SK-N-MC (cell line): ENCODE measurements around the gene JOSD2.

Experiments
- DNase-seq: peaks from one replicate; pipeline ENCODE4 v3.0.0-alpha.2; 2011; ENCODE audit warnings: low read depth, low spot score
- H3K27ac ChIP-seq: fragments of 200-600 bp; sonication (generic); 2 replicates; pipeline ENCODE4 v1.5.1; 2016; ENCODE audit warnings: mixed run types
- H3K36me3 ChIP-seq: fragments of 200-600 bp; sonication (generic); 2 replicates; pipeline ENCODE4 v1.6.1; 2017; ENCODE audit warnings: antibody characterized with exemption, low read length, mixed read lengths; ENCODE audit not compliant: insufficient read depth
- H3K4me3 ChIP-seq: fragments of 200-600 bp; sonication (generic); 2 replicates; pipeline ENCODE4 v1.5.1; 2016
- H3K9ac ChIP-seq: fragments of 200-600 bp; sonication (generic); 2 replicates; pipeline ENCODE4 v1.8.0; 2017; ENCODE audit warnings: mixed run types, mixed read lengths; ENCODE audit not compliant: insufficient read length
- H3K9me3 ChIP-seq: fragments of 200-600 bp; sonication (generic); 2 replicates; pipeline ENCODE4 v1.6.1; 2017; ENCODE audit warnings: low read depth, mild to moderate bottlenecking, antibody characterized with exemption, low read length, moderate library complexity, mixed read lengths
- EZH2 ChIP-seq: fragments of 200-600 bp; sonication (generic); IDR thresholded peaks from one replicate; pipeline ENCODE4 v1.6.1; 2017; ENCODE audit warnings: antibody characterized with exemption
- FOXP2 ChIP-seq: optimal IDR thresholded peaks from 2 replicates; pipeline ENCODE3; 2011; ENCODE audit warnings: mild to moderate bottlenecking, moderate library complexity; ENCODE audit not compliant: insufficient read depth; ENCODE audit errors: extremely low read length, control extremely low read depth
- POLR2AphosphoS5 ChIP-seq: IDR thresholded peaks from 2 replicates; pipeline ENCODE4 v1.6.1; 2012; ENCODE audit warnings: mild to moderate bottlenecking, low read depth, low read length, borderline replicate concordance

The JOSD2 gene

DNA sequence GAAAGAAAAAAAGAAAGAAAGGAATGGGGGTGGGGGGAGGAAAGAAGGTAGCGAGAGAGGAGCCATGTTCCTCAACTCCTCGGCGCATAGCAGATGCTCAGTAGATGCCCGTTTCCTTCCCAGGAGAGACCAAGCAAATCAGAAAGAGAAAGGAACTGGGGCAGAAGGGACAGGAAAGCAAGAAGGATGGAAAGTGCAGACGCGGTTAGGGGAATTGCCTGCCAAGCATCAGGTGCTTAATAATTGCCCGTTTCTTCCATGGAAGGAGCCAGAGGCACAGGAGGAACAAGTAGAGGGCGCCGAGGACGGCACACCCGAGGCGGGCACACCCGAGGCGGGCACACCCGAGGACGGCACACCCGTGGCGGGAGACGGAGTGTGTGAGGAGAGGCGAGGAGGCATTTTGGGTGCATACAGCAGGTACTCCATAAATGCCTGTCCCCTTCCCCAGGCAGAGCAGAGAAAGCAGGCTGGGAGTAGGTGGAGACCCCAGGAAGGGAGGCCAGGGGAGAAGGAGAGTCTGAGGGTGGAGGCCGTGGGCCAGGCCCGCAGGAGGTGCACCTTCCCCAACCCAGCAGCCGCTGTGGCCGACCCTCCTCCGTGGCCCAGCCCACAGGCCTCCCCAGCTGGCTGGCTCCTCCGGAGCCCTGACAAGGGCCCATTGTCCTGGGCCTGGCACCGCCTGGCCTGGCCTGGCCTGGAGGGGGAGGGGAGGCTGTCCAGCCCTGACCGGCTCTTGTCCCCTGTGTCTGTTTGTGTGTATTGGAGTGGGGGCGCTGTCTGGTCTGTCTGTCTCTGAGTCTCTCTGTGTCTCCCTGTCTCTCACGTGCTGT lies 14.6 kb downstream of the JOSD2 start:
- no peak for DNase-seq
- Histone ChIP-seq H3K36me3 (no peaks in the 10 kb centered on the region), H3K27ac (no peak overlapping the region), H3K9ac (no peak overlapping the region), H3K4me3 (no peak overlapping the region), H3K9me3 (no peaks in the 10 kb centered on the region)
- TF ChIP-seq FOXP2 (no peak), POLR2AphosphoS5 (no peak), EZH2 (no peak)

DNA sequence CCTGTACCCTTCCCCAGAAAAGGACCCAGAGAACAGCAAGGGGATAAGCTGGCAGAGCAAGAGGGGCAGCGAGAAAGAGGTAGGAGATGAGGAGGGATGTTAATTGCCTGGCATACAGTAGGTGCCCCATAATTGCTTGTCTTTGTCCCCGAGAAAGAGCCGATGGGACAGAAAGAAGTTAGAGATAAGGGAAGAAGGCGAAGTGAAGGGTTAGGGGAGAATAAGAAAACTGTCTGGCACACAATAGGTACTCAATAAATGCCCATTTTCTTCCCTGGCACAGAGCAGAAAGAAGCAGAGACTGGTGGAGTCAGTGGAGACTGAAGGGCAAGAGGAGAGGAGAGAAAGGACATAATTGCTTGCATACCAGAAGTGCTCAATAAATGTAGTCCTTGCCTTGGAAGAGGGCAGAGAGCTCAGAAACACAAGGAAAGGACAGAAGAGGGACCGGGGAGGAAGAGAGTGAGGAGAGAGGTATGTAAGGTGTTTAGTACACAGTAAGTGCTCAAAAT lies 15.9 kb downstream of the JOSD2 start:
- Histone ChIP-seq H3K36me3 (no peaks in the 10 kb centered on the region), H3K27ac (no peak overlapping the region), H3K4me3 (no peak overlapping the region), H3K9ac (no peak overlapping the region), H3K9me3 (no peaks in the 10 kb centered on the region)
- DNase-seq, result no peak
- TF ChIP-seq POLR2AphosphoS5 (no peak), EZH2 (no peak), FOXP2 (no peak)

GRCh38 chr19:50494186-50495019 lies 16.6 kb downstream of the JOSD2 start:
- Histone ChIP-seq H3K4me3 (no peak overlapping the region), H3K36me3 (no peaks in the 10 kb centered on the region), H3K9ac (no peak overlapping the region), H3K9me3 (no peaks in the 10 kb centered on the region), H3K27ac (no peak overlapping the region)
- no peak for DNase-seq
- no peak for TF ChIP-seq FOXP2
- no peak for TF ChIP-seq POLR2AphosphoS5
- no peak for TF ChIP-seq EZH2

DNA sequence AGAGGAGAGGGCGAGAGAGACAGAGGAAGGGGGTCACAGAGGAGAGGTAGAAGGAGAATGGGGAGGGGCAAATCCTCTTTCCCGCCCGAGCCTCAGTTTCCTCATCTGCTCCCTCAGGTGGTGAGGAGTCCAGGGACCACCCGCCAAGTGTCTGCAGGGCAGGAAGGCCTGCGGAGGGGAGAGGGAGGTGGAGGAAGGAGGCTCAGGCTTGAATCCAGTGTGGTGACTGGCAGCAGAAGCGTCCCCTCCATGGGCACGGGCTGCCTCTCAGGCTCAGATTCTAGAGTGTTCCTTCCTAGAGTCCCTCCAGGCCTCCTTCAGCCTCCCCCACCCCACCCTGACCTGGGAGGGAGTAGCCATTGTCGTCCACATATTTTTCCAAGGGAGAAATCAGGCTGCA lies 17.8 kb downstream of the JOSD2 start:
- H3K9me3 ChIP-seq, result no peaks in the 10 kb centered on the region
- TF ChIP-seq FOXP2 (no peak), POLR2AphosphoS5 (no peak), EZH2 (no peak)
- no peaks in the 10 kb centered on the region for H3K36me3 ChIP-seq
- H3K27ac ChIP-seq, result no peak overlapping the region
- DNase-seq, result no peak
- H3K9ac ChIP-seq, result no peak overlapping the region
- no peak overlapping the region for H3K4me3 ChIP-seq

DNA sequence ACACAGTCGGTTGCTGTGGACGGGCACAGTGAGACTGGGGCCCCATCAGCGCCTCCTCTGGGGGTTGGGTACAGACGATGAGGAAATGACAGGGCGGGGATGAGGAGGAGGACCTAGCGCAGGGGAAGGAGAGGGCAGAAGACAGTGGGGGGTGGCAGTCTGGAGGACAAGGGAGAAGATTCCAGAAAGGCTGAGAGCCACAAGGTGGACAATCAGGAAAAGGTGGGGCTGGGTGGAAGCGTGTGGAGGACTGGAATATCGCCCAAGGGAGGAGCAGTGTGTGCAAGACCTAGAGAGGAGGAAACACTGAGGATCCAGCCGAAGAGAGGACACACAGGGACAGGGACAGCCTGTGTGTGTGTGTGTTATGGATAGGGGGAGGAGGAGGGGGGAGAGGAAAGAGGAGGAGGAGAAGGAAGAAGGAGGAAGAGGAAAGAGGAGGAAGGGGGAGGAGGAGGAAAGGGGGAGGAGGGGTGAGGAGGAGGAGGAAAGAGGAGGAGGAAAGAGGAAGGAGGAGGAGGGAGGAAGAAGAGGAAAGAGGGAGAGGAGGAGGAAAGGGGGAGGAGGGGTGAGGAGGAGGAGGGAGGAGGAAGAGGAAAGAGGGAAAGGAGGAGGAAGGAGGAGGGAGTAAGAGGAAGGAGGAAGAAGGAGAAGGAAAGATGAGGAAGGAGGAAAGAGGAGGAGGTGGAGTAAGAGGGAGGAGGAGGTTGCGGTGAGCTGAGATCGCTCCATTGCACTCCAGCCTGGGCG lies 18.5 kb downstream of the JOSD2 start:
- no peaks in the 10 kb centered on the region for H3K36me3 ChIP-seq
- no peak for DNase-seq
- H3K4me3 ChIP-seq, result no peak overlapping the region
- no peak overlapping the region for H3K9ac ChIP-seq
- no peaks in the 10 kb centered on the region for H3K9me3 ChIP-seq
- no peak for TF ChIP-seq EZH2
- TF ChIP-seq POLR2AphosphoS5, result no peak
- no peak for TF ChIP-seq FOXP2
- H3K27ac ChIP-seq, result no peak overlapping the region

GRCh38 chr19:50490991-50491472 lies 20.0 kb downstream of the JOSD2 start:
- Histone ChIP-seq H3K9me3 (no peaks in the 10 kb centered on the region), H3K9ac (no peak overlapping the region), H3K4me3 (no peak overlapping the region), H3K27ac (no peak overlapping the region), H3K36me3 (no peaks in the 10 kb centered on the region)
- DNase-seq, result no peak
- TF ChIP-seq EZH2 (no peak), POLR2AphosphoS5 (no peak), FOXP2 (no peak)

GRCh38 chr19:50490411-50490811 lies 20.6 kb downstream of the JOSD2 start:
- H3K9ac ChIP-seq, result no peak overlapping the region
- H3K9me3 ChIP-seq, result no peaks in the 10 kb centered on the region
- TF ChIP-seq POLR2AphosphoS5 (no peak), FOXP2 (no peak), EZH2 (no peak)
- no peak overlapping the region for H3K4me3 ChIP-seq
- no peaks in the 10 kb centered on the region for H3K36me3 ChIP-seq
- no peak for DNase-seq
- no peak overlapping the region for H3K27ac ChIP-seq

GRCh38 chr19:50489461-50490011 lies 21.5 kb downstream of the JOSD2 start:
- DNase-seq, result no peak
- TF ChIP-seq POLR2AphosphoS5 (no peak), FOXP2 (no peak), EZH2 (no peak)
- no peak overlapping the region for H3K4me3 ChIP-seq
- no peak overlapping the region for H3K27ac ChIP-seq
- H3K36me3 ChIP-seq, result no peaks in the 10 kb centered on the region
- no peak overlapping the region for H3K9ac ChIP-seq
- H3K9me3 ChIP-seq, result no peaks in the 10 kb centered on the region
